ACHN (cell line): ENCODE results near the gene SEPTIN7.

Source experiments
- DNase-seq: peaks from one replicate; pipeline ENCODE4 v3.0.0-alpha.2; 2015
- in situ Hi-C: cut with HindIII; loops from 2 replicates; pipeline ENCODE4 v1.10.0; 2017; ENCODE audit warnings: low sequenced_read_pairs, low pct_ligation_motif_present, low pct_unique_long_range_greater_than_20kb

SEPTIN7 gene

DNA sequence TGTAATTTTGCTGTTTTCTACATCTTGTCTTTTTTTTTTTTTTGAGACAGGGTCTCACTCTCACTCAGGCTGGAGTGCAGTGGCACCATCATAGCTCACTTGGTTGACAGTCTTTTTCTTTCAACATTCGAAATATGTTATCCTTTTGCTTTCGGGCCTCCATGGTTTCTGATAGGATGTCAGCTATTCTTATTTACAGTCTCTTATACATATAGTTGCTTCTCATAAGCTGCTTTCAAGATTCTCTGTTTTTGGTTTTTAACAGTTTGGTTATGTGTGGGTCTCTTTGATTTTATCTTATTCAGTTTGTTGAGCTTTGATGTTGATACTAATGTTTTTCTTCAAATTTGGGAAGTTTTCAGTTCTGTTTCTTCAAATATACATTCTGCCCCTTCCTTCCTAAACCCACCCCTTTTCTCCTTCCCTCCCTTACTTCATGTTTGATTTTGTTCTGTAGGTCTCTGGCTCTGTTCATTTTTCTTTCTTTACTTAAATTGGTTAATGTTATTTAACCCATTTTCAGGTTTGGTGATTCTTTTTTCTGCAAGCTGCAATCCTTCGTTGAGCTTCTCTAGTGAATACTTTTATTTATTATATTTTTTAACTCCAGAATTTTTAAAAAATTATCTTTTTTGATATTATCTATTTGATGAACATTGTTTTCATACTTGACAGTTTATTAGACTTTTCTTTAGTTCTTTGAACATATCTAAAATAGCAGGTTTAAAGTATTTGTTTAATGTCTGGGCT, 19.3 kb downstream of the SEPTIN7 start:
- no peak for DNase-seq
- in situ Hi-C loops = no loop called here

DNA sequence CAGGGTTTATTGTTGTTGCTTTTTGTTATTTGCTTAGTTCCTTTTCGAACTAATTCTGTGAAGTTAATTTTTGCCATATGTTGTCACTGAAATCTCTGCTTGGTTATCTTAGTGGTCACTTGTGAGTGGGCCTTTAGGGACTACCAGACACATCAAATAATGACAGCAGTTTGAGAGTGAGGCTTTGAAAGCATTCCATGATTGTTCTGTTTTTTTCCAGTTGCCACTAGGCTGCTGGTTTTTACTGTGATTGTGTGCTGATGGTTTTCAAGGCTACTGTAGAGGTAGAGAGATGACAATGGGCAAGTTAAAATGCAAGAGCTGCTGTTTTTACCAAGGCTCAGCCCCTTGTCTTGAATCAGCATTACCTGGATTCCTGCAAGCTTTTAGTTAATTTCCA, 20.0 kb downstream of the SEPTIN7 start:
- no peak for DNase-seq
- in situ Hi-C loops = no loop called here

DNA sequence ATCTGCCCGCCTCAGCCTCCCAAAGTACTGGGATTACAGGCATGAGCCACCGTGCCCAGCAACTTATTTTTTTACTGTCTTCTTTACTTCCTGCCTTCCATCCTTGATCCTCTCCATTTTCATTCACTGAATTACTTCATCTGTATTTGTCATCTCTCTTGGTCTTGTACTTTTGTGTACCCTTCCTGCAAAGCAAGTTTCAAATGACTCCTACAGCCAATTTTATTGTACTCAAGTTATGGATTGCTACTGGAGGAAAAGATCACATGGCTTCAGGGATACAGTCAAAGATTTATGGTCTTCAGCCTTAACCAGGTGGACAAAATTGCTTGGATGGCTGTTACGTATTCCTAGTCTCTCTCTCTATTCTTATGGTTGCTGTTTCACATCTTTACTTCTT, 22.6 kb downstream of the SEPTIN7 start:
- DNase-seq = no peak
- in situ Hi-C loops = no loop called here

- no peak for DNase-seq
- in situ Hi-C loops = no loop called here
Observed at GRCh38 chr7:35825974-35826373, 25.1 kb downstream of the SEPTIN7 start.

DNA sequence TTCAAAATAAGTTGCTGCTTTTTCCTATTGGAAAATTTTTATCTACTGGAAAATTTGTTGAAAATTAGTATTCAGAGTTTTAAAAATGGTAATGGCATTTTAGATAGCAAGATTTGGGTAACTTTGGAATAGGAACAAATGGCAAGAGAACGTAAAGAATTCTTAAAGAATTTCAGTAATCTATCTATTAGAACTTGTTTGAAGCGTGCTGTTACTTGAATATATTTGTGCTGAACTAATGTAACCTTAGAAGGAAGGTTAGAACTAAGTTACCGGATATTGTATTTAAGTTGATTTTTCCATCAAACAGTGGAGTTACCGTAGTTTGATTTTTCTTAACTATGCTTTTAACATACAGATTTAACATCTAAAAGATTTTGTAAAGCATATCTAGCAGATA, 25.9 kb downstream of the SEPTIN7 start:
- no peak for DNase-seq
- in situ Hi-C loops = no loop called here

DNA sequence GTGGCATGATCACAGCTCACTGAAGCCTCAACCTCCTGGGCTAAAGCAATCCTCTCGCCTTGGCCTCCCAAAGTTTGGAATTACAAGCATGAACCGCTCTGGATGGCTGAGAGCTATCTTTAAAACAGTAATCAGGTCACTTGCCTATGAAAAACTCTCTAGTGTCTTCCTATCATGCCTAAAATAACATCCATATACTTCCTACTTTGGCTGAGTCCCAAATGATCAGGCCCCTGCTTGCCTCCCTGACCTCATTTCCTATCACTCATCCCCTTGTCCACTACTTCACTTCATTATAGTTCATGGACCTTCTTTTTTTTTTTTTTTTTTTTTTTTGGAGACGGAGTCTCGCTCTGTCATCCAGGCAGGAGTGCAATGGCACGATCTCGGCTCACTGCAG, 28.0 kb downstream of the SEPTIN7 start:
- no peak for DNase-seq
- in situ Hi-C loops = no loop called here

GRCh38 chr7:35831208-35831607, 30.4 kb downstream of the SEPTIN7 start:
- in situ Hi-C loops = no loop called here
- peak; percentile 56 for DNase-seq

GRCh38 chr7:35839860-35840854, 39.3 kb downstream of the SEPTIN7 start:
- in situ Hi-C loops = no loop called here
- peak; percentile 71 for DNase-seq

- in situ Hi-C loops = no loop called here
- no peak for DNase-seq
Observed at GRCh38 chr7:35846816-35847412, 46.1 kb downstream of the SEPTIN7 start.

DNA sequence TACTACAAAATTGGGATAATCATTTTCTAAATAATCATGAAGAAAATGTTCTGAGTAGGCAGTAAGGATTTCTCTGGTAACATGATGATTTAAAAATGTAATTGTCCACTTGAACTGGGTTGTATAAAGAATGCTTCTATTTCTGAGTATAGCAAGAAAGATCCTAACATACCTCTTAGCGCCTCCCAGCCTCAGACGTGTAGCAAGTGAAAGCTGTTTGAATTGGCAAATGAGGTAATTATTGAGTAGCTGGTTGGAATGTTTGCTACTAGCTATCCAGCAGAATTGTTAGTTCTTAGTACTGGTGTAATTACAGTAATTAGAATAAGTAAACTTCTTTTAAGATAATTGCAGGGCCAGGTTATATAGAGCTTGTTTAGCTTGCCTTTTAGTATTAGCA, 47.9 kb downstream of the SEPTIN7 start:
- in situ Hi-C loops = no loop called here
- DNase-seq = no peak

DNA sequence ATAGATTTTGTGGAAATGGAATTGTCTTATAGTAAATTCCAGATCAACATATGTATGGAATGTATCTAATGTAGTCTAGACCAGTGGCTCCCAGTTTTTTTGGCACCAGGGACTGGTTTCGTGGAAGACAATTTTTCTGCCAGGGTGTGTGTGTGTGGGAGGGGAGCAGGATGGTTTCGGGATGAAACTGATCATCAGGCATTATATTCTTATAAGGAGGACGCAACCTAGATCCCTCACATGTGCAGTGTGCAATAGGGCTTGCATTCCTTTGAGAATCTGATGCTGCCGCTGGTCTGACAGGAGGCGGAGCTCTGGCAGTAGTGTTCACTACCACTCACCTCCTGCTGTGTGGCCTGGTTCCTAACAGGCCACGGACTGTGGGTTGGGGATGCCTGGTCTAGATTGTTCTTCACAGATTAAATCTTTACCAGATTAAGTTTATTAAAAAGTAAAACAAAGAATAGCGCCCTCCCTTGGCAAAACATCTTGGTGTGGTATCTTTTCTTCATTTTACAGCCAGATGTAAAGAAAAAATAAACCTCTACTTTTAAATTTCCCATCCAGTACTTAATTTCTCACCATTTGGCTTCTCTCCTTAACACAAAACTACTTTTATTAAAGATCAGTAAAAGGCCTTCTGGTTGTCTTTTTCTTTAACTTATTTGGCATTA, 48.4 kb downstream of the SEPTIN7 start:
- no peak for DNase-seq
- in situ Hi-C loops = no loop called here

DNA sequence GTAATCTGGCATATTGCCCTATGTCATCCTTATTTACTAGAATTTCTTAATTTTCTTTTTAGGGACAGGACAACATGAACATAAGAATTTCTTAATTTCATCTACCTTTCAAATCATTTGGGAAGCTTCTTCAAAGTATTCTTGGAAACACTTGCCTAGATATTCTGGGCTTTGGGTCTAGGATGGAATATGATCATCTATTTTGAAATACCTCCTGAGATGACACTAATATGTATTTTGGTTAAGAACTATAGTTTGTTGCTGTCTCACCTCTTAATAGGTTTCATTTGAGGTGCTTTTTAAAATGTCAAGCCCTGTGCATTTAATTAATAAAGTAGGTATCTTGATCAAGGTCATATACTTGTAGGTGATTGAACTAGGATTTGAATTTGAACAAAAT, 49.1 kb downstream of the SEPTIN7 start:
- DNase-seq = no peak
- in situ Hi-C loops = no loop called here
